Measurements from ENCODE around the gene RBM6. TPM values are rescaled to one million over a fixed set of nuclear protein-coding genes. Genes with fewer than 3 reads are reported as not detected.

Gene RBM6
- total and polyA plus RNA-seq, 11 donors = 21.1 to 75.1 (median 32.6) TPM

DNA sequence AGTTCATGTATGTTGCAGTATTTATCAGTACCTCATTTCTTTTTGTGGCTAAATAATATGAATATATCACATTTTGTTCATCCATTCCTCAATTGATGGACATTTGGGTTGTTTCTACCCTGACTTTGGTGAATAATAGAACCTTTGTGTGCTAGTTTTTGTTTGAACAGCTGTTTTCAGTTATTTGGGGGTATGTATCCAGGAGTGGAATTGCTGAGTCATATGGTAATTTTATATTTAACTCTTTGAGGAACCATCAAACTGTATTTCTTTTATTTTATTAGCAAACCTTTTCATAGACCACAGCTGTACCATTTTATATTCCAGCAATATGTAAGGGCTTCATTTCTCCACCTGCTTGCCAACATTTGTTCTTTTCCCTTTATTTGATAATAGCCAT, 110.4 kb downstream of the RBM6 start:
- Histone ChIP-seq H3K9me3 (no peaks in the 10 kb centered on the region), H3K27ac (peak overlapping the region in 2 of 12 donors; percentile 20), H3K4me1 (peaks cover 0 to 13% (median 0%) of the 10 kb centered on the region in 12 donors), H3K4me3 (no peak overlapping the region), H3K36me3 (peaks cover 0 to 86% (median 75%) of the 10 kb centered on the region in 9 donors), H3K27me3 (no peaks in the 10 kb centered on the region)
- intact Hi-C loops (cut with DNase I) = no loop called here
- DNase-seq (no peak), ATAC-seq (no peak)
- TF ChIP-seq POLR2A (IDR thresholded peaks at IDR 0.05) = no peak
- TF ChIP-seq, protein P1, sequence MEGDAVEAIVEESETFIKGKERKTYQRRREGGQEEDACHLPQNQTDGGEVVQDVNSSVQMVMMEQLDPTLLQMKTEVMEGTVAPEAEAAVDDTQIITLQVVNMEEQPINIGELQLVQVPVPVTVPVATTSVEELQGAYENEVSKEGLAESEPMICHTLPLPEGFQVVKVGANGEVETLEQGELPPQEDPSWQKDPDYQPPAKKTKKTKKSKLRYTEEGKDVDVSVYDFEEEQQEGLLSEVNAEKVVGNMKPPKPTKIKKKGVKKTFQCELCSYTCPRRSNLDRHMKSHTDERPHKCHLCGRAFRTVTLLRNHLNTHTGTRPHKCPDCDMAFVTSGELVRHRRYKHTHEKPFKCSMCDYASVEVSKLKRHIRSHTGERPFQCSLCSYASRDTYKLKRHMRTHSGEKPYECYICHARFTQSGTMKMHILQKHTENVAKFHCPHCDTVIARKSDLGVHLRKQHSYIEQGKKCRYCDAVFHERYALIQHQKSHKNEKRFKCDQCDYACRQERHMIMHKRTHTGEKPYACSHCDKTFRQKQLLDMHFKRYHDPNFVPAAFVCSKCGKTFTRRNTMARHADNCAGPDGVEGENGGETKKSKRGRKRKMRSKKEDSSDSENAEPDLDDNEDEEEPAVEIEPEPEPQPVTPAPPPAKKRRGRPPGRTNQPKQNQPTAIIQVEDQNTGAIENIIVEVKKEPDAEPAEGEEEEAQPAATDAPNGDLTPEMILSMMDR (IDR thresholded peaks at IDR 0.05) = no peak

DNA sequence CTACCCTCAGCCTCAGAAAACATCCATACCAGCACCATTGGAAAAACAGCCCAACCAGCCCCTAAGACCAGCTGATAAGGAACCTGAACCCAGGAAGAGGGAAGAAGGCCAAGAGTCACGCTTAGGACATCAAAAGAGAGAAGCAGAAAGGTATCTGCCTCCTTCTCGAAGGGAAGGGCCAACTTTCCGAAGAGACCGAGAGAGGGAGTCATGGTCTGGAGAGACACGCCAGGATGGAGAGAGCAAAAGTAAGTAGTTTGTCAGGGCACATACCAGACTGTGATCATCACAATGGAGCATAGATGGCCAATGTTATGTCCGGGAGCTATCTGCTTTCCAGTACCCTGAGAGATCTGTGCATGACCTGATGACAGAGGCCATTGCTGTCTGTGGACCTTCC, 117.8 kb downstream of the RBM6 start:
- WGBS, 4 donors = 90 to 93% (median 92%) methylated on average over 6 of the region's 6 CpGs
- peaks cover 0 to 97% (median 90%) of the 10 kb centered on the region in 9 donors for H3K36me3 ChIP-seq
- TF ChIP-seq, protein P1 (IDR thresholded peaks at IDR 0.05) = no peak
- no peak for TF ChIP-seq POLR2A (IDR thresholded peaks at IDR 0.05)
- intact Hi-C loops (cut with DNase I) = no loop called here
- H3K27me3 ChIP-seq = no peaks in the 10 kb centered on the region
- ATAC-seq (no peak), DNase-seq (no peak)
- no peak overlapping the region for H3K27ac ChIP-seq
- no peaks in the 10 kb centered on the region for H3K9me3 ChIP-seq
- H3K4me1 ChIP-seq = no peaks in the 10 kb centered on the region
- no peak overlapping the region for H3K4me3 ChIP-seq

DNA sequence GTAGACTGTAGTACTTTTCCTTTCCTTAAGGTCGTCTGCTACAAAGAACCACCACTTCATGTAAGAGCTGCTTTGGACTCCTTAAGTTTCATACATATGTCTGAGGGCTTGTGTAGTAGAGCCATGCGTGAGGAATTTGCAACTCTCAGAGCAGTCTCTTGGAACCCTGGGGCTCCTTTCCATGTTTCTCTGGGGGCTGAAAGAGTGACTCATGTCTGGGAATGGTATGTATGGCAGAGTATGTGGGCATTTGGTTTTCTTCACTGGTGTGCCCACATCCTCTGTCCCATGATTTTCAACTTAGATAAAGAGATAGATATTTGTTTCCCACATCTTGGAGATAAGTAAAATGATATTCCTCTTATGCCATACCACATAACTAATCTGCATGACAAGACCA, 128.2 kb downstream of the RBM6 start:
- ATAC-seq = no peak
- H3K27me3 ChIP-seq = no peaks in the 10 kb centered on the region
- intact Hi-C loops (cut with DNase I) = no loop called here
- TF ChIP-seq POLR2A (IDR thresholded peaks at IDR 0.05) = no peak
- TF ChIP-seq, protein P1 (IDR thresholded peaks at IDR 0.05) = no peak
- DNase-seq = no peak
- 83 to 93% (median 89%) methylated on average over 2 of the region's 2 CpGs for WGBS, 4 donors
- no peaks in the 10 kb centered on the region for H3K9me3 ChIP-seq
- no peak overlapping the region for H3K27ac ChIP-seq
- peaks cover 7 to 100% (median 100%) of the 10 kb centered on the region in 9 donors for H3K36me3 ChIP-seq
- H3K4me1 ChIP-seq = no peaks in the 10 kb centered on the region
- H3K4me3 ChIP-seq = no peak overlapping the region

DNA sequence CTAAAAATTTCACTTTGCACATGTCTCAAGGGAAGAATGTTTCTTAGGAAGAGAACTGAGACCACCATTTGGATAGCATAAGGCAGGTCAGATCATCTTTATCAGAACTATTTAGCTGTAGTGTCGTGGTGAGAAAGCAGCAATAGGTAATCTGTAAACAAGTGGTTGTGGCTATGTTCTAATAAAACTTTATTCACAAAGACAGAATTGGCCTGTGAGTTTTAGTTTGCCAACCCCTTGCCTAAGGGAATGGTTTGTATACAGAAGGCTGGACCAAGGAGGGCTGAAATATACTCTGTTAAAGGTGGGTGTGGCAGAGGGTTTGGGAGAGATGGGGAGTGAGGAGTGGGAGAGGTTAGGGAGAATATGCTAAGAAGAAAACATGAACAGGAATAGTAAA, 138.1 kb downstream of the RBM6 start:
- Histone ChIP-seq H3K27ac (no peak overlapping the region), H3K4me3 (no peak overlapping the region), H3K27me3 (no peaks in the 10 kb centered on the region), H3K36me3 (peaks cover 0 to 55% (median 48%) of the 10 kb centered on the region in 9 donors), H3K9me3 (no peaks in the 10 kb centered on the region), H3K4me1 (peaks cover 0 to 14% (median 0%) of the 10 kb centered on the region in 12 donors)
- DNase-seq (no peak), ATAC-seq (no peak)
- intact Hi-C loops (cut with DNase I) = no loop called here
- WGBS, 4 donors = 97 to 100% (median 99%) methylated on average over 1 of the region's 1 CpG
- TF ChIP-seq, protein P1 (IDR thresholded peaks at IDR 0.05) = no peak
- no peak for TF ChIP-seq POLR2A (IDR thresholded peaks at IDR 0.05)

All from heart left ventricle (tissue), 16 donors.